Measurements from ENCODE around the gene ZNF672.
"Not testable (repeated sequence)": the region's sequence is repeated elsewhere in the genome, so short reads cannot be mapped to it uniquely, and the experiment has no call there.

- TF ChIP-seq POLR2A (IDR thresholded peaks at IDR 0.05; ENCODE audit: extremely low read depth, insufficient read length); CTCF (IDR thresholded peaks at IDR 0.05; ENCODE audit: low read depth, low read length); MAX (IDR thresholded peaks at IDR 0.05; ENCODE audit: low read depth, low read length); MYC (IDR thresholded peaks at IDR 0.05; ENCODE audit: low read depth, low read length): not testable (repeated sequence)
These were observed 51.9 kb downstream of the ZNF672 start for GRCh38 chr1:248889914-248890243.
